Upper lobe of right lung (tissue), 1 donor: ENCODE data around the gene MTMR6. TPM values are rescaled to one million over a fixed set of nuclear protein-coding genes. Genes with fewer than 3 reads are reported as not detected.

ENCODE experiments used
- ATAC-seq: fragments of 200-7000 bp; cut with Tn5 transposase; one replicate; pipeline ENCODE4 v1.9.1; 2020; ENCODE audit warnings: mild to moderate bottlenecking, moderate library complexity
- DNase-seq: peaks from one replicate; pipeline ENCODE4 v3.0.0-alpha.2; 2020
- H3K27ac ChIP-seq: fragments of 200-600 bp; one replicate; pipeline ENCODE4 v1.8.0; 2022
- H3K27me3 ChIP-seq: fragments of 200-600 bp; one replicate; pipeline ENCODE4 v1.8.0; 2022; ENCODE audit warnings: mild to moderate bottlenecking
- H3K36me3 ChIP-seq: fragments of 200-600 bp; one replicate; pipeline ENCODE4 v1.8.0; 2022
- H3K4me1 ChIP-seq: fragments of 200-600 bp; one replicate; pipeline ENCODE4 v1.8.0; 2022
- H3K4me3 ChIP-seq: fragments of 200-600 bp; one replicate; pipeline ENCODE4 v1.8.0; 2022; ENCODE audit warnings: mild to moderate bottlenecking
- H3K9me3 ChIP-seq: fragments of 200-600 bp; one replicate; pipeline ENCODE4 v1.8.0; 2022
- intact Hi-C: fragments of 100-400 bp; cut with DNase I; formaldehyde crosslinking; loops from one replicate; pipeline ENCODE4 v1.11.0; 2022
- total RNA-seq: library from RNA; stranded (reverse); fragmentation: NEBNext Ultra II Directional; extraction: Animal tissue kit (Norgen Biotek cat#: 25700); gene quantifications from one replicate; pipeline ENCODE4 v1.2.1, GENCODE V29; 2021
- TF ChIP-seq, protein P1 (sequence below): fragments of 200-600 bp; IDR thresholded peaks from one replicate; pipeline ENCODE4 v1.8.0; 2022; ENCODE audit warnings: antibody characterized with exemption
- donor health status: DM: no; HTN: yes; CAD: no; lungs with severe emphysema.

The MTMR6 gene
- total RNA-seq, 1 donor from 2014 or later = 20.1 TPM

DNA sequence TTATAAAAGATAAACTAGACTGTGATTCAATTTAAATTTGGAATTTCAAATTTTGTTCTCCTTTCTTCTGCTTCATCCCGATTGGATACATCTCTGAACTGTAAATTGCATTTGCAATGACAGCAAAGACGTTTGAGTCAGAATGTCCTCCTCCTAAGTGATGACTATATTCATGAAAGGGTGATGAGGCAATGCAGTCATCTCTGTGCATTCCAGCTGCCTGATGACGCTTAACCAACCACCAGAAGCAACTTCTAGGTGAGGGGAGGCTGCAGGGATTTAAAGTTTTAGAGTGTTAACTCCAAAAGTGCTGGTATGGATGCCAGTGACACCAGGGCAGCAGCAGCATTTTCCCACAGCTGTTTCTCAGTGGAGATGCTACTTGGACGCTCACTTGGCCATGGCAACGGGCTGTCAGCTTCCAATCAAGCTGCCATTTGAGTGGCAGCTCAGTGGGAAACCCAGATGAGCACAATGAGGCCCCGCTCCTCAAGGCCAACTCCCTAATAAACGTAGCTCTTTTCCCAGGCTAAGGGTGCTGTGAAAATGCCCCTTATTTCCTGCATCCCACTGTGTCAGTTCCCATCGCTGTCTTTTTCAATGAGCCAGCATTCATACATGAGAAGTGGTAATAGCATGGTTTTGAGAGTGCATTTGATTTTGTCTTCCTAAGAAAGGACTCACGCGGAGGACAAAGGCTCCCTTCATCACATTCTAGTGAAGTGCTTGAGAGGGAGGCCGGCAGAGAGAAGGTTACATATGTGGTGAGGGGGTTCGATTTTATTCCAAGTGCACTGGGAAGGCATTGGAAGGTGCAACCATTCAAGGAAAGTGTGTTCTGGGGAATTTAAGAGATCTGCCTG, 70.0 kb downstream of the MTMR6 start:
- ATAC-seq (no peak), DNase-seq (no peak)
- TF ChIP-seq, protein P1, sequence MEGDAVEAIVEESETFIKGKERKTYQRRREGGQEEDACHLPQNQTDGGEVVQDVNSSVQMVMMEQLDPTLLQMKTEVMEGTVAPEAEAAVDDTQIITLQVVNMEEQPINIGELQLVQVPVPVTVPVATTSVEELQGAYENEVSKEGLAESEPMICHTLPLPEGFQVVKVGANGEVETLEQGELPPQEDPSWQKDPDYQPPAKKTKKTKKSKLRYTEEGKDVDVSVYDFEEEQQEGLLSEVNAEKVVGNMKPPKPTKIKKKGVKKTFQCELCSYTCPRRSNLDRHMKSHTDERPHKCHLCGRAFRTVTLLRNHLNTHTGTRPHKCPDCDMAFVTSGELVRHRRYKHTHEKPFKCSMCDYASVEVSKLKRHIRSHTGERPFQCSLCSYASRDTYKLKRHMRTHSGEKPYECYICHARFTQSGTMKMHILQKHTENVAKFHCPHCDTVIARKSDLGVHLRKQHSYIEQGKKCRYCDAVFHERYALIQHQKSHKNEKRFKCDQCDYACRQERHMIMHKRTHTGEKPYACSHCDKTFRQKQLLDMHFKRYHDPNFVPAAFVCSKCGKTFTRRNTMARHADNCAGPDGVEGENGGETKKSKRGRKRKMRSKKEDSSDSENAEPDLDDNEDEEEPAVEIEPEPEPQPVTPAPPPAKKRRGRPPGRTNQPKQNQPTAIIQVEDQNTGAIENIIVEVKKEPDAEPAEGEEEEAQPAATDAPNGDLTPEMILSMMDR = no peak
- Histone ChIP-seq H3K27ac (no peak overlapping the region), H3K4me1 (no peaks in the 10 kb centered on the region), H3K4me3 (no peak overlapping the region), H3K36me3 (no peaks in the 10 kb centered on the region), H3K9me3 (no peaks in the 10 kb centered on the region), H3K27me3 (no peaks in the 10 kb centered on the region)
- intact Hi-C loops = no loop called here

DNA sequence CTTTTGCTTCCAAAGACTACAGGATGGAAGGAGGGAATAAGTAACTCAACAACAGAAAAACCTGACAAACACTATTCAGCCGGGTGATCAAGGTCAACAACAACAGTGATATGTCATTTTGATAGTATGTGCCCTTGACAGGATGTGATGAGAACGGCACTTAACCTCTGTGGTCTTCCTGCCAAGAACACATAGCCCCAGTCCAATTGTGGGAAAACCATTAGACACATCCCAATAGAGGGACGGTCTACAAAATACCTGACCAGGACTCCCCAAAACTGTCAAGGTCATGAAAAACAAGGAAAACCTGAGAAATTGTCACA, 72.1 kb downstream of the MTMR6 start:
- Histone ChIP-seq H3K4me3 (no peak overlapping the region), H3K9me3 (no peaks in the 10 kb centered on the region), H3K4me1 (no peaks in the 10 kb centered on the region), H3K27me3 (no peaks in the 10 kb centered on the region), H3K27ac (no peak overlapping the region), H3K36me3 (no peaks in the 10 kb centered on the region)
- TF ChIP-seq, protein P1 = no peak
- ATAC-seq (no peak), DNase-seq (no peak)
- intact Hi-C loops = no loop called here

DNA sequence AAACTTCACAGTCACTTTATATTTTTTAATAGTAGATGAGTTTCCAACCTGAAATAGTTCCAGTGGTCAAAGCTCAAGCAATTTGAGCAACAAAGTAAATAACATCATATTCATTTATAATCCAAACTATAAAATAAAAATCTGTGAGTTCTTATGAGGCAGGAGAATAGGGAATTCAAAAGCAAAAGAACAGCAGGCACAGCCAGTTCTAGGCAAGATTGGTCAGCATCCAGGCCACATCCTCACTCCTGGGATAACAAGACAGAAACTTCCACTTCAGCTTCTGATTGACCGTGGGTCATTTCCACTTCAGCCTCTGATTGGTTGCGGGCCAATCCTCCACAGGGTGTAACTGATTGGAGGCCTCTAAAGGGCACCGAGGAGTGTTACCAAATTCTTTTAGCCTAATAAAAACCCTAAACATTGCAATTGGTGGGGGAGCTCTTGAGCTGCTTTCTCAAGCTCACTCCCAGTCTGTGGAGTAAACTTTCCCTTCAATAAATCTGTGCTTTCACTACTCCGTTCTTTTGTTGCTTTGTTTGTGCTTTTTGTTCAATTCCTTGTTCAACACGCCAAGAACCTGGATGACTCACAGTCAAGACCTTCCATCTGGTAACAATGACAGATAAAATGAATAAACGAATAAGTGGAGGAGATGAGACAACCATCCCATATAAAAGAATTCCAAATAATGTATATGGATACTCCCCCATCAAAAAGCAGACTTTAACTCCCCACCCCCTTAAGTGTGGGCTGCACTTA, 72.6 kb downstream of the MTMR6 start:
- no peaks in the 10 kb centered on the region for H3K4me1 ChIP-seq
- H3K4me3 ChIP-seq = no peak overlapping the region
- ATAC-seq = no peak
- H3K9me3 ChIP-seq = no peaks in the 10 kb centered on the region
- TF ChIP-seq, protein P1 = no peak
- no peaks in the 10 kb centered on the region for H3K36me3 ChIP-seq
- intact Hi-C loops = no loop called here
- H3K27me3 ChIP-seq = no peaks in the 10 kb centered on the region
- H3K27ac ChIP-seq = no peak overlapping the region
- no peak for DNase-seq

DNA sequence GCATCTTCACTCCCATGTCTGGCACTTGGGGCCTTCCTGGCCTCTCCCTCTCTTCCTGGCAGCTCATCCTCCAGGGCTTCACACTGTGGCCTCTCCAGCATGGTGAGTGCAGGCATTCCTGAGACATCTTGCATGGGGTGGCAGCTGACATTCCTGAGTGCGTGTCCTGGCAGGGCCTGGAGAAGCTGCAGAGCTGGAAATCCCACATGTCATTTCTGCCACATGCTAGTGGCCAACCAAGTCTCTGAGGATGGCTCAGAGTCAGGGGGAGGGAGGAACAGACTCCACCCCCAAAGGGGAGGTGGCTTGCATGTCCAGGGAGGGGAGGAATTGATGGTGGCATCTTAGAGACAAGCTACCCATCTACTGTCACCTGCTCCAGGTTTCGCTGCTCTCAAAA, 73.6 kb downstream of the MTMR6 start:
- no peaks in the 10 kb centered on the region for H3K9me3 ChIP-seq
- no peak for ATAC-seq

DNA sequence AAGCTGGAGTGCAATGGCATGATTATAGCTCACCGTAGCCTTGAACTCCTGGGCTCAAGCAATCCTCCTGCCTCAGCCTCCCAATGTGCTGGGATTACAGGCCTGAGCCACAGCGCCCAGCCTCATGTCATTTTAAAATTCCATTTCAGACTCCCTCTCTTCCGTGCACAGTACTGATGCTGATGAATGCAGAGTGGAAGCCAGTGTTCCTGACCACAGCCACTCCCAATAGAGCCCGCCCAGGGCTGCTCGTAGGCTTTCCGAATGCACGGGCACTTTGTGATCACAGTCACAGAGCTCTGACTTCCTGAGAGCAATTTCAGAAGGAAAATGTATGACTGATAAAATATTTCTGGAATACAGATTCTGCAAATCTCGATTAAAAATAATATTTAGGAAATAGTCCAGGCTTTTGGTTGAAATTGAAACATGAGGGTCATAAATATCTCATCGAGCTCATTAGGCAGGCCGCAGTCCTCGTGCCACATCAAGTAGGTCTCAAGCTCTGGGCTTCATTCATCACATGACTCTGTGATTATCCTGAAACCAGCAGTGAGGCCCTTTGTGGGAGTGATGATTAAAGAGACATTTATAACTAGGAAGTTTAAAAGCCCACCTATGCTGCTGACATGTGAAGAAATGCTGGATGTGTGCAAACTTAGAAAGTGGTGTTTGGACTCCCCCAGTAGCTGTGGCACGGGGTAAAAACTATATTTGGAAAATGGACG, 76.3 kb downstream of the MTMR6 start:
- intact Hi-C loops = no loop called here
- no peak for ATAC-seq
- TF ChIP-seq, protein P1 = no peak
- no peak for DNase-seq
- no peaks in the 10 kb centered on the region for H3K9me3 ChIP-seq
- no peaks in the 10 kb centered on the region for H3K36me3 ChIP-seq
- no peaks in the 10 kb centered on the region for H3K4me1 ChIP-seq
- no peak overlapping the region for H3K4me3 ChIP-seq
- H3K27me3 ChIP-seq = no peaks in the 10 kb centered on the region
- no peak overlapping the region for H3K27ac ChIP-seq

More for the DNA sequence above, 73.6 kb downstream of the MTMR6 start:
- Histone ChIP-seq H3K36me3 (no peaks in the 10 kb centered on the region), H3K27me3 (no peaks in the 10 kb centered on the region), H3K4me3 (no peak overlapping the region), H3K4me1 (no peaks in the 10 kb centered on the region), H3K27ac (no peak overlapping the region)
- DNase-seq = no peak
- intact Hi-C loops = no loop called here
- TF ChIP-seq, protein P1 = no peak
